Upper lobe of left lung (tissue), 6 donors: ENCODE data around the gene TCEA2. TPM values are rescaled to one million over a fixed set of nuclear protein-coding genes. Genes with fewer than 3 reads are reported as not detected.

Source experiments
- ATAC-seq, 2 donors: fragments of 200-7000 bp; cut with Tn5 transposase; one replicate each; pipeline ENCODE4 v1.9.1; 2022; ENCODE audit warnings: mild to moderate bottlenecking in 2 of 2, moderate library complexity in 2 of 2; ENCODE audit not compliant: low FRiP score in 2 of 2
- DNase-seq, 2 donors: peaks; one replicate each; pipeline ENCODE4 v3.0.0-alpha.2; 2019 to 2020
- H3K27ac ChIP-seq, 4 donors: fragments of 200-600 bp; sonication (generic); one replicate each; pipeline ENCODE4 v1.5.1; 2016 to 2019
- H3K27me3 ChIP-seq, 4 donors: fragments of 200-600 bp; sonication (generic); one replicate each; pipeline ENCODE4 v1.5.1; 2017 to 2019
- H3K36me3 ChIP-seq, 4 donors: fragments of 200-600 bp; sonication (generic); one replicate each; pipeline ENCODE4 v1.5.1; 2016 to 2019
- H3K4me1 ChIP-seq, 4 donors: fragments of 200-600 bp; sonication (generic); one replicate each; pipeline ENCODE4 v1.5.1; 2018 to 2019
- H3K4me3 ChIP-seq, 4 donors: fragments of 200-600 bp; sonication (generic); one replicate each; pipeline ENCODE4 v1.5.1; 2017 to 2019; ENCODE audit warnings: mild to moderate bottlenecking in 2 of 4, moderate library complexity in 1 of 4
- H3K9me3 ChIP-seq, 4 donors: fragments of 200-600 bp; sonication (generic); one replicate each; pipeline ENCODE4 v1.5.1; 2018 to 2019
- EP300 ChIP-seq, 4 donors: sonication (generic); formaldehyde crosslinking; IDR thresholded peaks; one replicate each; pipeline ENCODE4 v1.5.1; 2017; ENCODE audit warnings: antibody characterized with exemption in 4 of 4, control low read depth in 2 of 4
- POLR2A ChIP-seq, 4 donors: fragments of 450-650 bp; IDR thresholded peaks; one replicate each; pipeline ENCODE4 v1.5.1; 2016 to 2017; ENCODE audit warnings: antibody characterized with exemption in 4 of 4, mild to moderate bottlenecking in 2 of 4
- POLR2AphosphoS5 ChIP-seq, 2 donors: sonication (generic); formaldehyde crosslinking; IDR thresholded peaks; one replicate each; pipeline ENCODE4 v1.5.1; 2017; ENCODE audit warnings: antibody characterized with exemption in 2 of 2
- WGBS, 2 donors: methylation state at CpG; one replicate each; pipeline ENCODE4 v1.1.5; 2017 to 2018; 5-methylcytosine and 5-hydroxymethylcytosine counted together
- total RNA-seq, 6 donors: library from RNA; depleted of rRNA in 4 of 6; stranded (reverse); fragments of >200 nt in 4 of 6; gene quantifications; one replicate each; pipeline versions ENCODE4 v1.1.0 to v1.2.1, GENCODE V29; 2016 to 2021
- TF ChIP-seq, protein P1 (sequence below), 6 experiments: fragments of 450-650 bp in 4 of 6; fragments of 200-600 bp in 2 of 6; sonication (generic) in 2 of 6; IDR thresholded peaks; one replicate each; pipeline ENCODE4 v1.5.1; 2016 to 2019; ENCODE audit warnings: antibody characterized with exemption in 6 of 6
- donor health status: DM: no; HTN: no; CAD: no; lungs with moderate emphysema.
- donor health status: DM: no; HTN: yes; CAD: no; lungs with severe emphysema.

Gene TCEA2
- total RNA-seq, 6 donors from 2014 or later: 21.7 to 56.0 (median 28.4) TPM

DNA sequence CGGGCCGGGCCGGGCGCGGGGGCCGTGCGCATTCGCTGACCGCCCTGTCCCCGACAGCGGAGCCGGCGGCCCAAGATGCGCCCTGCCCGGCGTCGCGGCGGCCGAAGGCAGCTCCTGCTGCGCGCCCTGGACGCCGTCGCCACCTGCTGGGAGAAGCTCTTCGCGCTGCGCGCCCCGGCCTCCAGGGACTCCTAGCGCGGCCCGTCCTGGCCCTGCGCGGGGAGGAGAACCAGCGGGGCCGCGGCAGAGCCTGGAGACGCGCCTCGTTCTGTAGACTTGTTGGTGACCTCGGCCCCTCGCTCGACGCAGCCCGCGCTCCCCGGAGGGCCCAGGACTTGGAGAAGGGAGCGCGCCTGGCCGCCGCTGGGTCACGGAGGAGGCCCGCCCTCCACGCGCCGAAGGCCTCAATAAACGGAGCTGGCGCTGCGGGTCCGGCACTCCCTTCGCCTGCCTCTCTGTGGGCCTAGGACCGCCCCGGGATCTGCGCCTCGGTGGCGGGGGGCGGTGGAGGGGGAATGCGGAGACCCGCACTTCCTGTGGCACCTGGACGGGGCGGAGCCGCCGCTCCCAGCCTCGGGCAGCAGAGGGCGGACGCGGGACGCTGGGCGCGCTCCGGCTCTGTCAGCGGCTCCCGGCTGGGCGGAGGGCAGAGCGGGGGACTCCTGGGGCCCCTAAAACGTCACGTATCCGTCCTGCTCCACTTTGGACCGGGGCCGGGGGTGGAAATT, 24.3 kb upstream of the TCEA2 start:
- Histone ChIP-seq H3K27me3 (peaks cover 0 to 31% (median 12%) of the 10 kb centered on the region in 4 donors), H3K36me3 (peaks cover 0 to 19% (median 10%) of the 10 kb centered on the region in 4 donors), H3K4me3 (peak overlapping the region; percentile 11 to 58 (median 51)), H3K27ac (peak overlapping the region; percentile 41 to 89 (median 80)), H3K4me1 (peaks cover 45 to 54% (median 49%) of the 10 kb centered on the region in 4 donors), H3K9me3 (no peaks in the 10 kb centered on the region)
- TF ChIP-seq EP300 (IDR thresholded peaks at IDR 0.05) (no peak), POLR2A (IDR thresholded peaks at IDR 0.05) (peak in 1 of 4 donors; percentile 19), POLR2AphosphoS5 (IDR thresholded peaks at IDR 0.05) (no peak)
- TF ChIP-seq, protein P1, sequence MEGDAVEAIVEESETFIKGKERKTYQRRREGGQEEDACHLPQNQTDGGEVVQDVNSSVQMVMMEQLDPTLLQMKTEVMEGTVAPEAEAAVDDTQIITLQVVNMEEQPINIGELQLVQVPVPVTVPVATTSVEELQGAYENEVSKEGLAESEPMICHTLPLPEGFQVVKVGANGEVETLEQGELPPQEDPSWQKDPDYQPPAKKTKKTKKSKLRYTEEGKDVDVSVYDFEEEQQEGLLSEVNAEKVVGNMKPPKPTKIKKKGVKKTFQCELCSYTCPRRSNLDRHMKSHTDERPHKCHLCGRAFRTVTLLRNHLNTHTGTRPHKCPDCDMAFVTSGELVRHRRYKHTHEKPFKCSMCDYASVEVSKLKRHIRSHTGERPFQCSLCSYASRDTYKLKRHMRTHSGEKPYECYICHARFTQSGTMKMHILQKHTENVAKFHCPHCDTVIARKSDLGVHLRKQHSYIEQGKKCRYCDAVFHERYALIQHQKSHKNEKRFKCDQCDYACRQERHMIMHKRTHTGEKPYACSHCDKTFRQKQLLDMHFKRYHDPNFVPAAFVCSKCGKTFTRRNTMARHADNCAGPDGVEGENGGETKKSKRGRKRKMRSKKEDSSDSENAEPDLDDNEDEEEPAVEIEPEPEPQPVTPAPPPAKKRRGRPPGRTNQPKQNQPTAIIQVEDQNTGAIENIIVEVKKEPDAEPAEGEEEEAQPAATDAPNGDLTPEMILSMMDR (IDR thresholded peaks at IDR 0.05): peak; percentile 80 to 82 (median 82)
- ATAC-seq (peak; percentile 88), DNase-seq (peak; percentile 75 to 96)
- WGBS, 2 donors: 0 to 1% methylated on average over 7 to 21 of the region's 91 CpGs

DNA sequence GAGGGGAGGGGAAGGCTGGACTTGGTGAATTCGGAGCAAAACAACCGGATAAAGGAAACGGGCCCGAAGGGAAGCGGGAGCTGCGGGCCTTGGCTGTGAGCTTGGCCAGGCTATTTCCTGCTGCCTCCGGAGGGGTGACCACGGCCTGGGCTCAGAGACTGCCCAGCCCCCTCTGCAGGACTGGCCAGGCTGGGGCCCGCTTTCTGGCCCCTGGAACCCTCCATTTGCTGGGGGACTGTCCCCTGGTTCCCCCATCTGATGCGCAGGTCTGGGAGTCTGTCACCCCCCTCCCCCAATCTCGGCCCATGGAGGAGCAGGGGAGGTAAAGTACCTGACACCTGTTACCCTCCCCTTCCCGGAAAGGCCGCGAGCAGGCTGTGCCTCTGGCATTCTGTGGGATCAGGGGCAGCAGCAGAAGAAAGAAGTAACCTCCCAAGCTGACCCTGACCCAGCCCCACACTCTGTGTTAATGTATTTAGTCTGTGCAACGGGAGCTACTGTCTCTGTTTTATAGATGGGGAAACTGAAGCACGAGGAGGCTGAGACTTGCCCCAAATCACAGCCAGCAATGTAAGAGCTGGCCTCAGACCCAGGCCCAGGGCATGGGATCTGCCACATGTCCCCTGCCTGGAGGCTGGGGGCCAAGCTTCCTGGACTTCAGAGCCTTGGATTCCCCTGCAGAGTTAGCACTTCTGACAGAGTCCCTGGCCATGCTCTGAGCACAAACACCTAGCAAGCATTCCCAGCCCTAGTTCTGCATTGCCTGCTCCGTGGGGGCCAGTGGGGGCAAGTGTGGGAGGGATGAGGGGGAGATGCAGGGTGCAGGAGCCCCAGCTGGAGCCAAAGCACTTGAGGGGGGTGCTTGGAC, 23.5 kb upstream of the TCEA2 start:
- peaks cover 45 to 61% (median 51%) of the 10 kb centered on the region in 4 donors for H3K4me1 ChIP-seq
- H3K4me3 ChIP-seq: peak overlapping the region in 3 of 4 donors; percentile 49 to 58 (median 53)
- H3K27ac ChIP-seq: peak overlapping the region; percentile 41 to 89 (median 80)
- H3K27me3 ChIP-seq: peaks cover 0 to 31% (median 12%) of the 10 kb centered on the region in 4 donors
- H3K9me3 ChIP-seq: no peaks in the 10 kb centered on the region
- WGBS, 2 donors: 13 to 20% methylated on average over 14 to 16 of the region's 17 CpGs
- no peak for TF ChIP-seq EP300 (IDR thresholded peaks at IDR 0.05)
- TF ChIP-seq POLR2A (IDR thresholded peaks at IDR 0.05): no peak
- TF ChIP-seq POLR2AphosphoS5 (IDR thresholded peaks at IDR 0.05): peak in 1 of 2 donors; percentile 57
- TF ChIP-seq, protein P1 (IDR thresholded peaks at IDR 0.05): no peak
- DNase-seq: no peak
- peak; percentile 25 to 38 for ATAC-seq
- peaks cover 0 to 11% (median 4%) of the 10 kb centered on the region in 4 donors for H3K36me3 ChIP-seq

DNA sequence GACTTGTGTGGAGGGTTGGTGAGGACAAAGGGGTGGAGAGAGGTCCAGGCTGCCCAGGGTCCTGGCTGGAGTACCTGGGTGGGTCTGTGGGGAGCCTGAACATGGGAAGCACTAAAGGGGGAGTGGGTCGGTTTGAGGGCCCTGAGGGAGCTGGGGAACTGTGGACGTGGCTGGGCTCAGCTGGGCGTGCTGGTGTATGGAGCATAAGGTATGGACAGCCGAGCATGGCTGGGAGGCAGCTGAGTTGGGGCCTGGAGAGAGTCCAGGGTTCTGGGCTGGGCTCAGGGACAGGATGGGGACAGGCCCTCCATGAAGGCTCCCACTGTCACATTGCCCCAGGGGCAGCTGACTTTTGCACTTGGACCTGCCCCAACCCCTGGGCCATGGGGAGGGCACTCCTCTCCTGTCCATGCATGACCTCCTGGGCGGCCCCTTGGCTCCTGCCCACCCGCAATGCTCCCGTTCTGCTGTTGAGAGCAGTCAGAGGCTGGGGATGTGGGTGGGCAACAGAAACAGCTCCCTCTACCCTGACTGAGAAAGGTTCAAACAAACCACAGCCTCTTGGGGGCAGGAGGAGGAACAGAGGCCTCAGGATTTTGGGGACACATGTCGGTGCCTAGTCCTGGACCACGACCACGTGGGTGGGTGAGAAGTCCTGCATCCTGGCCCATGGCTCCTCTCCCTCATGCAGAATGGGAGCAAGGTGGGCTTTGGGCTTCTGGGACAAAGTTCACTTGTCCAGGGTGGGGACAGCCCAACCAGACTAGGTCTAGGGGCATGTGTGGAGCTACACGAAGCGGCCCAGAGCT, 22.6 kb upstream of the TCEA2 start:
- H3K36me3 ChIP-seq: peaks cover 0 to 2% (median 0%) of the 10 kb centered on the region in 4 donors
- H3K27me3 ChIP-seq: peaks cover 0 to 31% (median 12%) of the 10 kb centered on the region in 4 donors
- H3K4me3 ChIP-seq: no peak overlapping the region
- peak overlapping the region in 3 of 4 donors; percentile 72 to 89 (median 88) for H3K27ac ChIP-seq
- DNase-seq: peak in 1 of 2 donors; percentile 38
- ATAC-seq: no peak
- 53 to 62% methylated on average over 6 to 12 of the region's 12 CpGs for WGBS, 2 donors
- H3K4me1 ChIP-seq: peaks cover 45 to 70% (median 55%) of the 10 kb centered on the region in 4 donors
- no peaks in the 10 kb centered on the region for H3K9me3 ChIP-seq
- TF ChIP-seq POLR2A (IDR thresholded peaks at IDR 0.05): no peak
- TF ChIP-seq, protein P1 (IDR thresholded peaks at IDR 0.05): no peak
- TF ChIP-seq POLR2AphosphoS5 (IDR thresholded peaks at IDR 0.05): no peak
- no peak for TF ChIP-seq EP300 (IDR thresholded peaks at IDR 0.05)

DNA sequence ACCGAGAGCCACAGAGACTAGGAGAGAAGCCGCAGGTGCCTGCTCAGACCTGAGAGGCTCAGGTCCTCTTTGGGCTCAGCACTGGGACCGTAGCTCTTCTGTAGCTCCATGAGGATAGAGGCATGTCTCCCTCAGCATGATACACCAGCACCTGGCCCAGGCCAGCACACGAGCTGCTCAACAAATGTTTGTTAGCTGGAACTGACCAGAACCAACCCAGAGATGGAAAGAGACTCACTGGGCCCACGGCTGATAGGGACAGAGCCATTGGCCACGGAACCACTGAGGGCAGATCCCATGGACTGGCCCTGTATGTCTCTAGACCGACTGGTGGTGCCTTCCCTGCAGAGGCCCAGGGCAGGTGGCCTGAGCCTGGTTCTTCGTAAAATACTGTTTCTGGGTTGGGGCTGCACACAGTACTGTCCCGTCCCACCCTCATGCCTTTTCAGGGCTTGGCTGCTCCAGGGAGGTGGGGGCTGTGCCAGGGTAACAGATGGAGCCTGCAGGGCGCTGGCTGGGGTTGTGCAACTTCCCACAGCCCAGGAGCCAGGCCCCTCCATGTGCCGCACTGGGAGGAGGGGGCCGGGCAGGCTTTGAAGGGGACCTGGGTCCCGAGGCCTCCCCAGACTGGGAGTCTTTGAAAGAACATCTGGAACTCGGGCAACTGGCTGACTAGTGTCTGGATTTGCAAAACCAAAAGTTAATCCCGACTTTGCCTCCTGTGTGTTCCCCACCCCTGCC, 21.8 kb upstream of the TCEA2 start:
- H3K4me3 ChIP-seq: peak overlapping the region in 3 of 4 donors; percentile 43 to 51 (median 51)
- no peak for TF ChIP-seq EP300 (IDR thresholded peaks at IDR 0.05)
- TF ChIP-seq, protein P1 (IDR thresholded peaks at IDR 0.05): no peak
- no peak for TF ChIP-seq POLR2AphosphoS5 (IDR thresholded peaks at IDR 0.05)
- no peak for TF ChIP-seq POLR2A (IDR thresholded peaks at IDR 0.05)
- H3K27me3 ChIP-seq: peaks cover 0 to 31% (median 12%) of the 10 kb centered on the region in 4 donors
- peaks cover 0 to 1% (median 0%) of the 10 kb centered on the region in 4 donors for H3K36me3 ChIP-seq
- WGBS, 2 donors: 30 to 54% methylated on average over 2 to 13 of the region's 15 CpGs
- DNase-seq (no peak), ATAC-seq (no peak)
- H3K4me1 ChIP-seq: peaks cover 45 to 71% (median 55%) of the 10 kb centered on the region in 4 donors
- H3K27ac ChIP-seq: peak overlapping the region in 3 of 4 donors; percentile 77 to 89 (median 88)
- H3K9me3 ChIP-seq: no peaks in the 10 kb centered on the region
